Fibroblast of pulmonary artery (primary cell): ENCODE results near the gene PTP4A2.
"Not testable (repeated sequence)": the region's sequence is repeated elsewhere in the genome, so short reads cannot be mapped to it uniquely, and the experiment has no call there.

Experiments used
- DNase-seq: peaks from one replicate; pipeline ENCODE4 v3.0.0-alpha.2; 2010; ENCODE audit warnings: low read depth
- H3K4me3 ChIP-seq: replicated peaks from 2 replicates; pipeline ENCODE4 v1.5.1; 2011; ENCODE audit warnings: low read depth, mild to moderate bottlenecking, control low read depth, low read length, moderate library complexity
- CTCF ChIP-seq: IDR thresholded peaks from 2 replicates; pipeline ENCODE4 v1.5.1; 2011; ENCODE audit warnings: mild to moderate bottlenecking, control low read depth, low read length, inconsistent platforms; ENCODE audit errors: missing control alignments

PTP4A2 gene

GRCh38 chr1:31927661-31927980, 10.5 kb downstream of the PTP4A2 start:
- no peak for DNase-seq
- TF ChIP-seq CTCF = no peak
- H3K4me3 ChIP-seq = no peak overlapping the region

- H3K4me3 ChIP-seq = no peak overlapping the region
- no peak for DNase-seq
- no peak for TF ChIP-seq CTCF
Observed at GRCh38 chr1:31926853-31927660, 11.1 kb downstream of the PTP4A2 start.

GRCh38 chr1:31926252-31926651, 11.9 kb downstream of the PTP4A2 start:
- DNase-seq = no peak
- no peak overlapping the region for H3K4me3 ChIP-seq
- TF ChIP-seq CTCF = no peak

GRCh38 chr1:31925824-31926223, 12.3 kb downstream of the PTP4A2 start:
- not testable (repeated sequence) for DNase-seq, H3K4me3 ChIP-seq

- DNase-seq = no peak
- no peak for TF ChIP-seq CTCF
- no peak overlapping the region for H3K4me3 ChIP-seq
Observed at GRCh38 chr1:31924839-31925238, 13.3 kb downstream of the PTP4A2 start.

- no peak overlapping the region for H3K4me3 ChIP-seq
- TF ChIP-seq CTCF = no peak
- DNase-seq = no peak
Observed at GRCh38 chr1:31923901-31924535, 14.2 kb downstream of the PTP4A2 start.

- H3K4me3 ChIP-seq = no peak overlapping the region
- DNase-seq = no peak
- no peak for TF ChIP-seq CTCF
Observed at GRCh38 chr1:31920956-31921355, 17.2 kb downstream of the PTP4A2 start.
